ENCODE data around the gene CTDSP1. TPM values are rescaled to one million over a fixed set of nuclear protein-coding genes. Genes with fewer than 3 reads are reported as not detected.

CTDSP1 gene
- total RNA-seq, 2 experiments from 2014 or later = 186 to 208 TPM

DNA sequence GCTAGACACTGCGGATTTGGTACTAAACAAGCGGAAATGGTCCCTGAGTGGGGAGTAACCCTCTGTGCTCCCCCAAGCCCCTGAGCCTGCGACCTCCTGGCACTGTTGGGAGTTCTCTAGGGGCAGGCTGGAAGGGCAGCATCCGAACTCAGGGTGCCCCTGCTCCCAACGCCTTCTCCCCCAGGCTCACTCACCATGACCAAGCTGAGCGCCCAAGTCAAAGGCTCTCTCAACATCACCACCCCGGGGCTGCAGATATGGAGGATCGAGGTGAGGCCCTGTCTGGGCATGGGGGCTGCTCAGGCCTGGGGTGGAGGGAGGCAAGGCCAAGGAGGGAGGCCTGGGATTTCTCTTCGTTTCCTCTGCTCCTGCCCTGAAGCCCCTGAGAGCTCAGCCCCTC, 23.9 kb downstream of the CTDSP1 start:
- no peak for DNase-seq
- Mint-ChIP-seq H3K27me3 (no peaks in the 10 kb centered on the region), H3K9me3 (no peaks in the 10 kb centered on the region), H3K4me1 (no peaks in the 10 kb centered on the region), H3K27ac (no peak overlapping the region), H3K4me3 (no peak overlapping the region), H3K36me3 (ENCODE audit: low read depth) (no peaks in the 10 kb centered on the region)
- ChIA-PET CTCF (no interaction called here), POLR2A (no interaction called here)

DNA sequence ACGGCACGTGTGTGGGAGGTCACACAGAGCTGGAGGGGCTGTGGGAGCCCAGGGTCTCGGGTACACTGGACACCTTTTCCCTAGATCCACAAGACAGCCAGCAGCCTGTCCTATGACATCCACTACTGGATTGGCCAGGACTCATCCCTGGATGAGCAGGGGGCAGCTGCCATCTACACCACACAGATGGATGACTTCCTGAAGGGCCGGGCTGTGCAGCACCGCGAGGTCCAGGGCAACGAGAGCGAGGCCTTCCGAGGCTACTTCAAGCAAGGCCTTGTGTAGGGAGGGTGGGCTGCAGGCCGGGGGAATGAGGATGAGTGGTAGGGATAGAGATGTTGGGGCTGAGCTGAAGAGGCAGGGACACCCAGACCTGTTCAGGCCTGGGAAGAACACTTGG, 25.9 kb downstream of the CTDSP1 start:
- no peak overlapping the region for H3K4me3 Mint-ChIP-seq
- ChIA-PET POLR2A (interaction anchor here (0.6 kb wide), 1 partner anchor 90 kb away, joined by 3 read pairs; no protein-coding TSS in a partner anchor), CTCF (no interaction called here)
- H3K4me1 Mint-ChIP-seq = peaks cover 9% of the 10 kb centered on the region
- H3K27me3 Mint-ChIP-seq = no peaks in the 10 kb centered on the region
- H3K9me3 Mint-ChIP-seq = no peaks in the 10 kb centered on the region
- DNase-seq = no peak
- H3K36me3 Mint-ChIP-seq (ENCODE audit: low read depth) = no peaks in the 10 kb centered on the region
- no peak overlapping the region for H3K27ac Mint-ChIP-seq

DNA sequence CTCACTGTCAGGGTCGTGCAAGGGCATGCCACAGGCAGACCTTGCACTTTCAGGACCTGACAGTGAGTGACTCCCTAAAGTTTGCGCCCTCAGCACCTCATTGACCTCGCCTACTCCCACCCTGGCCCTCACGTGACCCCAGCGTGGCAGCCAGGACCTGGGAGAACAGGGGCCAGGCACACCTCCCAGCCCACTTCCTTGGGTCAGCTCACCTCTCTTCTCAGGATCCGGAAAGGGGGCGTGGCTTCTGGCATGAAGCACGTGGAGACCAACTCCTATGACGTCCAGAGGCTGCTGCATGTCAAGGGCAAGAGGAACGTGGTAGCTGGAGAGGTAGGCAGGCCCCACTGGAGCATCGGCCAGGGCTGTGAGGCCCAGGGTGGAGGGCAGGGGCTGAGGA, 28.1 kb downstream of the CTDSP1 start:
- H3K9me3 Mint-ChIP-seq = no peaks in the 10 kb centered on the region
- POLR2A ChIA-PET = interaction anchor here (0.7 kb wide), 1 partner anchor 39 kb away, joined by 5 read pairs; no protein-coding TSS in a partner anchor
- DNase-seq = no peak
- CTCF ChIA-PET = interaction anchor here (0.6 to 1.1 kb wide), 2 partner anchors 13 to 134 kb away, joined by 3 read pairs; no protein-coding TSS in a partner anchor
- H3K27ac Mint-ChIP-seq = no peak overlapping the region
- peaks cover 13% of the 10 kb centered on the region for H3K4me1 Mint-ChIP-seq
- H3K27me3 Mint-ChIP-seq = peaks cover 2% of the 10 kb centered on the region
- H3K4me3 Mint-ChIP-seq = no peak overlapping the region
- no peaks in the 10 kb centered on the region for H3K36me3 Mint-ChIP-seq (ENCODE audit: low read depth)

DNA sequence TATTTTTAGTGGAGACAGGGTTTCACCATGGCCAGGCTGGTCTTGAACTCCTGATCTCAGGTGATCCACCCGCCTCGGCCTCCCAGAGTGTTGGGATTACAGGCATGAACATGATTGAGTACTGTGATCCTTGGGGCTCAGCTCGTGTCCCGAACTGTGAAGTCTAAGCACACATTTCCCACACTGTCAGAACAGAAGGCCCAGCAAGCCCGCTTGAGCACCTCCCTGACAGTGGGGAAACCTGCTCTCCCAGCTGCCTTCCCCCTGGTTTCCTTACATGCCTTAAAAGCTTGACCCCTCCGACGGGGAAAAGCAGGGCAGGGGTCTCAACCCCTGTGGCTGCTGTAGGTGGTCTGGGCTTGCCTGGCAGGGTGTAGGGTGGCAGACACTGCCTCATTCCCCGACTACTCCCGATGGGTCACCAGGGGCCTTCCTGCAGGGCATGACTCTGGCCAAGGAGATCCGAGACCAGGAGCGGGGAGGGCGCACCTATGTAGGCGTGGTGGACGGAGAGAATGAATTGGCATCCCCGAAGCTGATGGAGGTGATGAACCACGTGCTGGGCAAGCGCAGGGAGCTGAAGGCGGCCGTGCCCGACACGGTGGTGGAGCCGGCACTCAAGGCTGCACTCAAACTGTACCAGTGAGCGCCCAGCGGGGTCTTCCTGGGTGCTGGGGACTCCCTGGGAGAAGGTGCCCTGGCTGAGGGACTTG, 29.3 kb downstream of the CTDSP1 start:
- Mint-ChIP-seq H3K36me3 (ENCODE audit: low read depth) (no peaks in the 10 kb centered on the region), H3K27ac (no peak overlapping the region), H3K4me3 (no peak overlapping the region), H3K9me3 (no peaks in the 10 kb centered on the region), H3K4me1 (peaks cover 13% of the 10 kb centered on the region), H3K27me3 (peaks cover 2% of the 10 kb centered on the region)
- ChIA-PET POLR2A (no interaction called here), CTCF (interaction anchor here (1.8 kb wide), 1 partner anchor 15 kb away, joined by 7 read pairs; no protein-coding TSS in a partner anchor)
- no peak for DNase-seq

DNA sequence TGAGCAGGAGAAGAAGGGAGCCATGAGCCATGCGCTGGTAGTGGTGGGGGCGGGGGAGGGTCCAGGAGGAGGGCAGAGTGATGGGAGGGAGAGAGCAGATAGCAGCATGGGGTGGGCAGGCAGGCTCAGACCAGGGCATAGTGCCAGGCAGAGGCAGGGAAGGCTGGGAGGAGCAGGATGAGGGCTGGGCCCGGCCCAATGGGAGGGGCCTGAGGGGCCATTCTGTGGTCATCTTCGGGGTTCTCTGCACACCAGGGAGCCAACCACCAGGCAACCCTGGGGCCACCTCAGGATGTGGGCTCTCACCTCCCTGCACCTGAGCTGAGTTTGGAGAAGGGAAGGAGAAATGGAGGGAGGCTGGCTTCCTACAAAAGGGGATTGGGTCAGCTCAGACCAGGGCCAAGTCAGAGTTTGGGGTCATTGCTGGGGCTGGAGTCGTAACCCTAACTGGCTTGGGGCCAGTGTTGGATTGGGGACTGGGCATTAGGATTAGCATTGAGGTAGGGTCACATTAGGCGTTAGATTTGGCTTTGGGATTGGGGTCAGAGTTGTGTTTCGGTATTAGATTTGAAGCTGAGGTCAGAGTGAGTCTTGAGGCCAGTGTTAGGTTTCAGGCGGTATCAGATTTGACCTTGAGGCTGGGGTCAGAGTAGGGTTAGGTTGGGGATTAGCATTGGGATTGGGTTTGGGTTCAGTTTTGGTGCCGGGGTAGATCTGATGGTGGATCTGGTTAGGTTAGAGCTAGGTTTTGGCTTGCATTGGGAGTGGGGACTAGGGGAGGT, 30.4 kb downstream of the CTDSP1 start:
- Mint-ChIP-seq H3K27ac (peak overlapping the region; percentile 9), H3K9me3 (no peaks in the 10 kb centered on the region), H3K4me1 (peaks cover 13% of the 10 kb centered on the region), H3K27me3 (peaks cover 2% of the 10 kb centered on the region), H3K4me3 (no peak overlapping the region), H3K36me3 (ENCODE audit: low read depth) (no peaks in the 10 kb centered on the region)
- ChIA-PET POLR2A (no interaction called here), CTCF (interaction anchor here (0.6 to 1.8 kb wide), 9 partner anchors 8 to 218 kb away, joined by 3 to 7 read pairs (median 3); no protein-coding TSS in a partner anchor)
- DNase-seq = no peak

DNA sequence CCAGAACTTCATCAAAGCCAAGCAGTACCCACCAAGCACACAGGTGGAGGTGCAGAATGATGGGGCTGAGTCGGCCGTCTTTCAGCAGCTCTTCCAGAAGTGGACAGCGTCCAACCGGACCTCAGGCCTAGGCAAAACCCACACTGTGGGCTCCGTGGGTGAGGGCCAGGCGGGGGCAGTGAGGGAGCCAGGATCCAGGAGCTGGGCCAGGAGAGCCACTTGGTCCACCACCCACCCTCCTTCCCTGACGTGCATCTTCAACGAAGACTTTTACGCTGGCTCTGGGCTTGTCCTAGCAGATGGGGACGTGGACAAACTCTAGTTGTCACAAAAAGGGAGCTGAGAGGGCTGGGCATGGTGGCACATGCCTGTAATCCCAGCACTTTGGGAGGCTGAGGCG, 31.1 kb downstream of the CTDSP1 start:
- peaks cover 2% of the 10 kb centered on the region for H3K27me3 Mint-ChIP-seq
- no peak overlapping the region for H3K4me3 Mint-ChIP-seq
- POLR2A ChIA-PET = interaction anchor here (0.6 kb wide), 1 partner anchor 23 kb away, joined by 3 read pairs; no protein-coding TSS in a partner anchor
- no peak overlapping the region for H3K27ac Mint-ChIP-seq
- DNase-seq = no peak
- H3K4me1 Mint-ChIP-seq = peaks cover 13% of the 10 kb centered on the region
- no peaks in the 10 kb centered on the region for H3K36me3 Mint-ChIP-seq (ENCODE audit: low read depth)
- H3K9me3 Mint-ChIP-seq = no peaks in the 10 kb centered on the region
- CTCF ChIA-PET = interaction anchor here (0.6 to 2.3 kb wide), 11 partner anchors 9 to 218 kb away, joined by 3 to 7 read pairs (median 3); no protein-coding TSS in a partner anchor

DNA sequence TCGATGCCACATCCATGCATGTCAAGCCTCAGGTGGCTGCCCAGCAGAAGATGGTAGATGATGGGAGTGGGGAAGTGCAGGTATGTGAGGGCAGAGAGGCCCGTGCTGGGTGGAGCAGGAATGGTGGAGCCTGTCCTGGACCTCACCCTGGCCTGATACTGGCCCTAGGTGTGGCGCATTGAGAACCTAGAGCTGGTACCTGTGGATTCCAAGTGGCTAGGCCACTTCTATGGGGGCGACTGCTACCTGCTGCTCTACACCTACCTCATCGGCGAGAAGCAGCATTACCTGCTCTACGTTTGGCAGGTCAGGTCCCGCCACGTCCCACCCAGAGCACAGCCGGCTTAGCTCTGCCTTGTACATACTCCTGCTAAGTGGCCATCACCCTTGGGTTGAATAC, 32.2 kb downstream of the CTDSP1 start:
- H3K27ac Mint-ChIP-seq = no peak overlapping the region
- no peaks in the 10 kb centered on the region for H3K36me3 Mint-ChIP-seq (ENCODE audit: low read depth)
- DNase-seq = no peak
- H3K27me3 Mint-ChIP-seq = peaks cover 2% of the 10 kb centered on the region
- H3K4me3 Mint-ChIP-seq = no peak overlapping the region
- H3K9me3 Mint-ChIP-seq = no peaks in the 10 kb centered on the region
- CTCF ChIA-PET = interaction anchor here (1.0 to 2.3 kb wide), 2 partner anchors 10 to 25 kb away, joined by 3 to 5 read pairs; no protein-coding TSS in a partner anchor
- POLR2A ChIA-PET = no interaction called here
- peaks cover 13% of the 10 kb centered on the region for H3K4me1 Mint-ChIP-seq

DNA sequence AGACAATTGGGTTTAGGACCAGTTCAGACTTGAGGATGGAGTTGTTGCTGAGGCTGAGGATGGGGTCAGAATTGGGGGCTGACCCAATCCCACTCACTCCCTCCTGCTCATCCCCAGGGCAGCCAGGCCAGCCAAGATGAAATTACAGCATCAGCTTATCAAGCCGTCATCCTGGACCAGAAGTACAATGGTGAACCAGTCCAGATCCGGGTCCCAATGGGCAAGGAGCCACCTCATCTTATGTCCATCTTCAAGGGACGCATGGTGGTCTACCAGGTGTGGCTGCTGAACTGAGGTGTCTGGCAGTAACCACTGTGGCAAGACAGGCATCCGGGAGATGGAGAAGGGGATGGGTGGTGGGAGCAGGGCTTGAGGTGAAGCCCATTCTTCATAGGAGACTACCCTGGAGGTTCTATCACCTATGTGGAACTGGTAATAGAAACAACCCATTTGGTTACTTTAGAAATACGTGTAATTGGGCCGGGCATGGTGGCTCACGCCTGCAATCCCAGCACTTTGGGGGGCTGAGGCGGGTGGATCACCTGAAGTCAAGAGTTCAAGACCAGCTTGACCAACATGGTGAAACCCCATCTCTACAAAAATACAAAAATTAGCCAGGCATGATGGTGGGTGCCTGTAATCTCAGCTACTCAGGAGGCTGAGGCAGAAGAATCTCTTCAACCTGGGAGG, 33.2 kb downstream of the CTDSP1 start:
- Mint-ChIP-seq H3K9me3 (no peaks in the 10 kb centered on the region), H3K4me1 (peaks cover 13% of the 10 kb centered on the region), H3K27me3 (peaks cover 2% of the 10 kb centered on the region), H3K27ac (no peak overlapping the region), H3K36me3 (ENCODE audit: low read depth) (no peaks in the 10 kb centered on the region), H3K4me3 (no peak overlapping the region)
- ChIA-PET CTCF (interaction anchor here (2.3 kb wide), 1 partner anchor 9 kb away, joined by 5 read pairs; no protein-coding TSS in a partner anchor), POLR2A (no interaction called here)
- DNase-seq = no peak

DNA sequence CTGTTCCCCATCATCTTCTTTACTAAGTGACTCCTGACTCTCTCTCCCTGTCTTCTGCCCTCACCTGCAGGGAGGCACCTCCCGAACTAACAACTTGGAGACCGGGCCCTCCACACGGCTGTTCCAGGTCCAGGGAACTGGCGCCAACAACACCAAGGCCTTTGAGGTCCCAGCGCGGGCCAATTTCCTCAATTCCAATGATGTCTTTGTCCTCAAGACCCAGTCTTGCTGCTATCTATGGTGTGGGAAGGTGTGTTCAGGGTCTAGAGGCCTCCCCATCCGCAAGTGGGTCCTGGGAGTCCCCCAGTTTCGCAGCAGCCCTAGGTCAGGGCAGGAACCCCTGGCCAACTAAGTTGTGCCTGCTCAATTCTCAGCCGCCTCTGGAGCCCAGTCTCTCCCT, 34.8 kb downstream of the CTDSP1 start:
- Mint-ChIP-seq H3K27me3 (peaks cover 2% of the 10 kb centered on the region), H3K36me3 (ENCODE audit: low read depth) (no peaks in the 10 kb centered on the region), H3K9me3 (no peaks in the 10 kb centered on the region), H3K27ac (no peak overlapping the region), H3K4me3 (no peak overlapping the region), H3K4me1 (peaks cover 13% of the 10 kb centered on the region)
- POLR2A ChIA-PET = no interaction called here
- no peak for DNase-seq
- CTCF ChIA-PET = interaction anchor here (0.6 kb wide), 1 partner anchor 10 kb away, joined by 3 read pairs; no protein-coding TSS in a partner anchor

DNA sequence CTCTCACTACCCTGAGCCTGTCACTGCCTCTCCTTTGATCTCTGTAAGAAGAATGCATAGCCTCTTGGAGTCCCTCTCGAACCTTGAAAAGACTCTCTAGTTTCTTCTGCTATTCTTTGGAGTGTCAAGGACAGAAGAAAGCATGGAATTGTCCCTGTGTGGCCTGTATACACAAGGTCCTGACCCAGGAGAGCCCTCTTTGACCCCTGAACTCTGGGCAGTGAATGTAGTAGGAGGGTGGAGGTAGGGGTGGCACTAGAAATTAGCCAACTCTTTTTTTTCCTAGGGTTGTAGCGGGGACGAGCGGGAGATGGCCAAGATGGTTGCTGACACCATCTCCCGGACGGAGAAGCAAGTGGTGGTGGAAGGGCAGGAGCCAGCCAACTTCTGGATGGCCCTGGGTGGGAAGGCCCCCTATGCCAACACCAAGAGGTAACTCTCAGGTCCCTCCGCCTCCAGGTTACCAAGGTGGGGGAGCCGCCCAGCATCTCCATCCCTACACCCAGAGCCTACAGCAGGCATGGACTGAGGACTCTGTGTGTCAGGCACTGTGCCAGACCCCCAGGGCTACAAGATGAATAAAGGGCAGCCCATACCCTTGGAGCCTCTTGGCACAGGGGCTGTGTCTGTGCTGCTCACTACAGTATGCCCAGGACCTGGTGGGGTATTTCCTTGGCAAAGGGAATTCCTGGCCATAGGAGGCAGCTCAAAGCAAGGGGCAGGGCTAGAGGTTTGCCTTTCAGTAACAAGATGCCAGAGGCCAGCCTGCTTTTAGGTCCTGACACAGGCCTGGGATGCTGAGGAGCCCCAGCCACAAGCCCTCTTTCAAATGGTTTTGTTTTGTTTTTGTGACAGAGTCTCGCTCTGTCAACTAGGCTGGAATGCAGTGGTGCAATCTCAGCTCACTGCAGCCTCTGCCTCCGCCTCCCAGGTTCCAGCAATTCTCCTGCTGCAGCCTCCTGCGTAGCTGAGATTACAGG, 35.6 kb downstream of the CTDSP1 start:
- no peak overlapping the region for H3K27ac Mint-ChIP-seq
- CTCF ChIA-PET = no interaction called here

DNA sequence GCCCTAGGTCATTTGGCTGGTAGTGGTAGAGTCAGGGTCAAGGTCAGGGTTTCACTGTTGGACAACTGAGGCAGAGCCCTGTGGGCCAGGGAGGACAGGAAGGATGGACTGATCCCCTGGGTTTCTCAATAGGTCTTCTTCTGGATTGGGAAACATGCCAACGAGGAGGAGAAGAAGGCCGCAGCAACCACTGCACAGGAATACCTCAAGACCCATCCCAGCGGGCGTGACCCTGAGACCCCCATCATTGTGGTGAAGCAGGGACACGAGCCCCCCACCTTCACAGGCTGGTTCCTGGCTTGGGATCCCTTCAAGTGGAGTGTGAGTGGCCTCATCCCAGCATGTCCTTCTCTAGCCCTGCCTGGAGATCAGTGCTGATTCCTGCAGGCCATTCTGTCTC, 37.3 kb downstream of the CTDSP1 start:
- CTCF ChIA-PET = no interaction called here
- Mint-ChIP-seq H3K27me3 (peaks cover 2% of the 10 kb centered on the region), H3K4me1 (peaks cover 4% of the 10 kb centered on the region), H3K4me3 (no peak overlapping the region), H3K36me3 (ENCODE audit: low read depth) (peaks cover 2% of the 10 kb centered on the region), H3K9me3 (no peaks in the 10 kb centered on the region), H3K27ac (no peak overlapping the region)
- POLR2A ChIA-PET = no interaction called here
- DNase-seq = no peak

More for the DNA sequence above, 35.6 kb downstream of the CTDSP1 start:
- H3K27me3 Mint-ChIP-seq = peaks cover 2% of the 10 kb centered on the region
- DNase-seq = no peak
- no peaks in the 10 kb centered on the region for H3K9me3 Mint-ChIP-seq
- no peak overlapping the region for H3K4me3 Mint-ChIP-seq
- H3K4me1 Mint-ChIP-seq = peaks cover 6% of the 10 kb centered on the region
- POLR2A ChIA-PET = no interaction called here
- H3K36me3 Mint-ChIP-seq (ENCODE audit: low read depth) = no peaks in the 10 kb centered on the region

DNA sequence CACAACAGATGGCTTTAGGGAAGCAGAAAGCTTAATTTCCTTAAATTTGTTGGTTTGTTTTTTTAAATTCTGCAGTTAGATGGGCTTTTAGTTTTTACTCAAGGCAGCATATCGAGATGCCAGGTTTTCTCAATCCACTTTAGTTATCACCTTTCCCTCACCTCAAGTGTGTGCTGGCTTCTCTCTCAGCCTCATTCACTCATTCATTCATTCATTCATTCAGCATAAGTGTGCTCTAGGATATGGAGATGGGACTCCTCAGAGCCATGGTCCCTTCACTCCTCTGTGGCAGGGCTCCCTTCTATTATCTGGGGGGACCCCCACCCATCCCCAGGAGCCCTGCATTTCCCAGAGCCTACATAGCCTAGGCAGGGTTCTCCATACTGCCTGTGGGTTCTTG, 38.3 kb downstream of the CTDSP1 start:
- H3K4me3 Mint-ChIP-seq = no peak overlapping the region
- ChIA-PET POLR2A (no interaction called here), CTCF (no interaction called here)
- H3K27ac Mint-ChIP-seq = no peak overlapping the region
- H3K4me1 Mint-ChIP-seq = no peaks in the 10 kb centered on the region
- no peaks in the 10 kb centered on the region for H3K9me3 Mint-ChIP-seq
- no peak for DNase-seq
- H3K27me3 Mint-ChIP-seq = no peaks in the 10 kb centered on the region
- peaks cover 2% of the 10 kb centered on the region for H3K36me3 Mint-ChIP-seq (ENCODE audit: low read depth)
